Tibial nerve (tissue), 4 donors: Measurements from ENCODE around the gene MIGA1. TPM values are rescaled to one million over a fixed set of nuclear protein-coding genes. Genes with fewer than 3 reads are reported as not detected.

Experiments used
- DNase-seq, 2 donors: peaks; one replicate each; pipeline ENCODE4 v3.0.0-alpha.2; 2019; ENCODE audit warnings: low spot score in 2 of 2
- H3K27ac ChIP-seq, 4 donors: fragments of 200-600 bp; sonication (generic) in 3 of 4; one replicate each; pipeline ENCODE4 v1.5.1; 2017 to 2019; ENCODE audit warnings: mild to moderate bottlenecking in 1 of 4
- H3K27me3 ChIP-seq, 2 donors: fragments of 200-600 bp; sonication (generic) in 1 of 2; one replicate each; pipeline versions ENCODE4 v1.5.1 to v1.6.0; 2017 to 2019
- H3K36me3 ChIP-seq, 3 donors: fragments of 200-600 bp; sonication (generic); one replicate each; pipeline ENCODE4 v1.5.1; 2018 to 2019
- H3K4me1 ChIP-seq, 4 donors: fragments of 200-600 bp; sonication (generic) in 3 of 4; one replicate each; pipeline ENCODE4 v1.5.1; 2017 to 2019
- H3K4me3 ChIP-seq, 4 donors: fragments of 200-600 bp; sonication (generic) in 3 of 4; one replicate each; pipeline ENCODE4 v1.5.1; 2017 to 2019; ENCODE audit warnings: mild to moderate bottlenecking in 1 of 4, moderate library complexity in 1 of 4
- H3K9me3 ChIP-seq, 4 donors: fragments of 200-600 bp; sonication (generic) in 3 of 4; one replicate each; pipeline ENCODE4 v1.5.1; 2017 to 2019
- EP300 ChIP-seq, 2 donors: sonication (generic); formaldehyde crosslinking; IDR thresholded peaks; one replicate each; pipeline ENCODE4 v1.6.1; 2017; ENCODE audit warnings: antibody characterized with exemption in 2 of 2, mild to moderate bottlenecking in 1 of 2
- POLR2A ChIP-seq, 2 donors: fragments of 450-650 bp; IDR thresholded peaks; one replicate each; pipeline ENCODE4 v1.6.1; 2017; ENCODE audit warnings: antibody characterized with exemption in 2 of 2, mild to moderate bottlenecking in 2 of 2, moderate library complexity in 2 of 2
- WGBS, 2 donors: methylation state at CpG; one replicate each; pipeline ENCODE4 v1.1.5; 2018; 5-methylcytosine and 5-hydroxymethylcytosine counted together
- total RNA-seq, 4 donors: library from RNA; depleted of rRNA; stranded (reverse); fragments of >200 nt; gene quantifications; one replicate each; pipeline ENCODE4 v1.1.0, GENCODE V29; 2016
- TF ChIP-seq, protein P1 (sequence below), 5 experiments: fragments of 200-600 bp in 3 of 5; fragments of 450-650 bp in 2 of 5; sonication (generic) in 3 of 5; IDR thresholded peaks; one replicate each; pipeline ENCODE4 v1.5.1; 2016 to 2019; ENCODE audit warnings: antibody characterized with exemption in 5 of 5, mild to moderate bottlenecking in 3 of 5, moderate library complexity in 2 of 5

MIGA1 gene
- total RNA-seq, 4 donors from 2014 or later: 14.7 to 27.8 (median 21.2) TPM

DNA sequence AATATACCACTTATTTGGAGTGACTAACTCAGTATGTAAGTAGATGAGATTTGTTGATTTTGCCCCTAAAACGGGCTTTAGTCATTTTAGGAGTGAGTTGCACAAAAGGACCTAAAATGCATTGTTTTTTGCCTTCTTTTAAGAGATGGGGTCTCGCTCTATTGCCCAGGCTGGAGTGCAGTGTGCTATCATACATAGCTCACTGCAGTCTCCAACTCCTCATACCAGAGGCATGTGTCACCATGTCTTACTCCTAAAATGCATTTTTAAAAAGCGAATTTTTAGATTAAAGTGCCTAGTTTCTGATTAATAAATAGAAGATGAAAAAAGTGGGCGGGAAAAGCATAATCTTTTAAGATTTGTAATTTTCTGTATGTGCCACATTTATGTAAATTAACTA lies 97.4 kb downstream of the MIGA1 start:
- no peak for DNase-seq
- Histone ChIP-seq H3K4me3 (no peak overlapping the region), H3K4me1 (no peaks in the 10 kb centered on the region), H3K36me3 (peaks cover 0 to 37% (median 0%) of the 10 kb centered on the region in 3 donors), H3K9me3 (no peaks in the 10 kb centered on the region), H3K27me3 (no peaks in the 10 kb centered on the region), H3K27ac (no peak overlapping the region)
- 89 to 91% methylated on average over 4 of the region's 4 CpGs for WGBS, 2 donors
- TF ChIP-seq POLR2A (IDR thresholded peaks at IDR 0.05) (no peak), EP300 (IDR thresholded peaks at IDR 0.05) (no peak)
- TF ChIP-seq, protein P1, sequence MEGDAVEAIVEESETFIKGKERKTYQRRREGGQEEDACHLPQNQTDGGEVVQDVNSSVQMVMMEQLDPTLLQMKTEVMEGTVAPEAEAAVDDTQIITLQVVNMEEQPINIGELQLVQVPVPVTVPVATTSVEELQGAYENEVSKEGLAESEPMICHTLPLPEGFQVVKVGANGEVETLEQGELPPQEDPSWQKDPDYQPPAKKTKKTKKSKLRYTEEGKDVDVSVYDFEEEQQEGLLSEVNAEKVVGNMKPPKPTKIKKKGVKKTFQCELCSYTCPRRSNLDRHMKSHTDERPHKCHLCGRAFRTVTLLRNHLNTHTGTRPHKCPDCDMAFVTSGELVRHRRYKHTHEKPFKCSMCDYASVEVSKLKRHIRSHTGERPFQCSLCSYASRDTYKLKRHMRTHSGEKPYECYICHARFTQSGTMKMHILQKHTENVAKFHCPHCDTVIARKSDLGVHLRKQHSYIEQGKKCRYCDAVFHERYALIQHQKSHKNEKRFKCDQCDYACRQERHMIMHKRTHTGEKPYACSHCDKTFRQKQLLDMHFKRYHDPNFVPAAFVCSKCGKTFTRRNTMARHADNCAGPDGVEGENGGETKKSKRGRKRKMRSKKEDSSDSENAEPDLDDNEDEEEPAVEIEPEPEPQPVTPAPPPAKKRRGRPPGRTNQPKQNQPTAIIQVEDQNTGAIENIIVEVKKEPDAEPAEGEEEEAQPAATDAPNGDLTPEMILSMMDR (IDR thresholded peaks at IDR 0.05): no peak

DNA sequence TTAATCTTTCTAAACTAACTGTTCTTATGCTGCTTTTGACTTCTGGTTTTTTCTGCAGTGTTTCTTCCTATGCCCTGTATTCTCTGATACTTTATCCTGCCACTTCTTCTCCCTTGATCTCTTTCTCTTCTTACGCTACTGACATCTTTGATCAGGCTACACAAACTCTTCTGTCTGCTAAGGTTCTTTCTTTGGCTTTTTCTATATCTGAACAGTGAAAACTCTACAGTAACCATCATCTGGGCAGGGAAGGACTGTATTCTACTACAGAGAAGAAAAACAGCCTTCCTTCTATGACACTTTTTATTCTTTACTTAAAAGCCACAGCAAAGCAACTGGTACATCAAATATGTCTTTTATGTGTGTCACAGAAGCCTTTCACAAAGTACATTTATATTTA lies 101.6 kb downstream of the MIGA1 start:
- H3K27ac ChIP-seq: no peak overlapping the region
- TF ChIP-seq POLR2A (IDR thresholded peaks at IDR 0.05) (no peak), EP300 (IDR thresholded peaks at IDR 0.05) (no peak)
- TF ChIP-seq, protein P1 (IDR thresholded peaks at IDR 0.05): no peak
- 95 to 97% methylated on average over 1 of the region's 1 CpG for WGBS, 2 donors

DNA sequence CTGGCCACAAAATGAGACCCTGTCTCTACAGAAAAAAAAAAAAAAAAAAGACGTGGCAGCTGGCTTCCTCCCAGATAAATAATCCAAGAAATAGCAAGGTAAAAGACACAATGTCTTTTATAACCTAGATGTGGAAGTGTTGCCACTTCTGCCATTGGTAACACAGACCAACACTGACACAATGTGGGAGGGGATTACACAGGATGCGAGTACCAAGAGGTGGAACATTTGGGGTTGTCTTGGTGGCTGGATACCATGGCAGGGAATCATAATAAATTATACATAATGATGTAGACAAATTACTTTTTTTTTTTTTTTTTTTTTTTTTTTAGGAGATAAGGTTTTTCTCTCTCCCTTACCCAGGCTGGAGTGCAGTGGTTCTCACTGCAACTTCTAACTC lies 103.0 kb downstream of the MIGA1 start:
- Histone ChIP-seq H3K9me3 (no peaks in the 10 kb centered on the region), H3K27ac (no peak overlapping the region), H3K36me3 (peaks cover 0 to 18% (median 0%) of the 10 kb centered on the region in 3 donors), H3K4me1 (no peaks in the 10 kb centered on the region), H3K4me3 (no peak overlapping the region), H3K27me3 (no peaks in the 10 kb centered on the region)
- TF ChIP-seq POLR2A (IDR thresholded peaks at IDR 0.05) (no peak), EP300 (IDR thresholded peaks at IDR 0.05) (no peak)
- TF ChIP-seq, protein P1 (IDR thresholded peaks at IDR 0.05): no peak
- DNase-seq: no peak
- WGBS, 2 donors: 73% methylated on average over 2 of the region's 2 CpGs

More for the DNA sequence above, 101.6 kb downstream of the MIGA1 start:
- Histone ChIP-seq H3K4me3 (no peak overlapping the region), H3K4me1 (no peaks in the 10 kb centered on the region), H3K27me3 (no peaks in the 10 kb centered on the region), H3K36me3 (peaks cover 0 to 18% (median 0%) of the 10 kb centered on the region in 3 donors), H3K9me3 (no peaks in the 10 kb centered on the region)
- DNase-seq: no peak

DNA sequence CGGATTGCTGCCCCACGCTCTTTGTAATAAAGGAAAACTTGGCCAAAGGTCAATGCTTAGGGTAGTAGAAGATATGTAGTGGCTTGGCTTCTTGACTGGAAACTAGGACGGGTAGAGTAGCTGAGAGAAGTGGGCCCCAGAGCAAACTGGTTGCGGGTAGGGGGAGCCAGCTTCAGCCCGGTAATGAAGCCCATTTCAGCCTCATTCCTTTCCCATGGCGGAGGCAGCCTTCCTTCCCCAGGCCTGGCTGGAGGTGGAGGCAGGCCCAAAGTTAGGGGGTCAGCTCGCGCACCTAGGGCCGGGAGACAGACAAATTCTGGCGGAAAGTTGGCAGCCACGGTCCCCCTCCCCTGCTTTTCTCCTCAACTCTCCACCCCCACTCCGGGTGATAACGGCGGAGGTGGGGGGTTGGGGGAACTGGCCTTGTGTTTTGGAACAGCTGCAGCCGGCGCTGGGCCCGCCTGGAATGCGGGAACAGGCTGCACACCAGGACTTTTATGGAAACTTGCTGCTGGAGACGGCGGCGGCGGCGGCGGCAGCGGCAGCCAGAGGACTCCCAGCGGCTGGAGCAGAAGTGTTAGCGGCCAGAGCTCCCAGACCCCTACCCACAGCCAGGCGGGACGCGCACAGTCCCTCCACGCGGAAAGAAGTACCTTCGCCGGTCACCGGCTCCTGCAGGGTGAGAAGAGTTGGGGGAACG lies 108.8 kb downstream of the MIGA1 start, which contains the start of gene NEXN:
NEXN (plus strand) TSS at position 544 of the 700 bp plus-strand sequence. CDS start 27,483 bp downstream, outside the sequence.
- no peaks in the 10 kb centered on the region for H3K9me3 ChIP-seq
- H3K4me1 ChIP-seq: no peaks in the 10 kb centered on the region
- peak within 1 kb of the TSS; percentile 64 to 83 (median 69) for H3K4me3 ChIP-seq
- DNase-seq: peak; percentile 50 to 62
- no peaks in the 10 kb centered on the region for H3K27me3 ChIP-seq
- no peaks in the 10 kb centered on the region for H3K36me3 ChIP-seq
- peak within 1 kb of the TSS; percentile 55 to 87 (median 81) for H3K27ac ChIP-seq
- 2 to 4% methylated on average over 27 to 31 of the region's 36 CpGs for WGBS, 2 donors
- TF ChIP-seq POLR2A (IDR thresholded peaks at IDR 0.05): peak in 1 of 2 donors; percentile 22
- TF ChIP-seq, protein P1 (IDR thresholded peaks at IDR 0.05): no peak
- TF ChIP-seq EP300 (IDR thresholded peaks at IDR 0.05): peak in 1 of 2 donors; percentile 63
